22Rv1 (cell line): ENCODE measurements around the gene CETP.

ENCODE experiments used
- H3K27ac ChIP-seq: fragments of 450-650 bp; 2 replicates; pipeline ENCODE4 v1.5.1; 2017
- ZFX ChIP-seq: fragments of 450-650 bp; IDR thresholded peaks from 2 replicates; pipeline ENCODE4 v1.6.1; 2017; ENCODE audit warnings: antibody characterized with exemption, borderline replicate concordance
- TF ChIP-seq, protein P1 (sequence below): fragments of 450-650 bp; IDR thresholded peaks from 2 replicates; pipeline ENCODE4 v1.5.1; 2017; ENCODE audit warnings: mild to moderate bottlenecking

The CETP gene

DNA sequence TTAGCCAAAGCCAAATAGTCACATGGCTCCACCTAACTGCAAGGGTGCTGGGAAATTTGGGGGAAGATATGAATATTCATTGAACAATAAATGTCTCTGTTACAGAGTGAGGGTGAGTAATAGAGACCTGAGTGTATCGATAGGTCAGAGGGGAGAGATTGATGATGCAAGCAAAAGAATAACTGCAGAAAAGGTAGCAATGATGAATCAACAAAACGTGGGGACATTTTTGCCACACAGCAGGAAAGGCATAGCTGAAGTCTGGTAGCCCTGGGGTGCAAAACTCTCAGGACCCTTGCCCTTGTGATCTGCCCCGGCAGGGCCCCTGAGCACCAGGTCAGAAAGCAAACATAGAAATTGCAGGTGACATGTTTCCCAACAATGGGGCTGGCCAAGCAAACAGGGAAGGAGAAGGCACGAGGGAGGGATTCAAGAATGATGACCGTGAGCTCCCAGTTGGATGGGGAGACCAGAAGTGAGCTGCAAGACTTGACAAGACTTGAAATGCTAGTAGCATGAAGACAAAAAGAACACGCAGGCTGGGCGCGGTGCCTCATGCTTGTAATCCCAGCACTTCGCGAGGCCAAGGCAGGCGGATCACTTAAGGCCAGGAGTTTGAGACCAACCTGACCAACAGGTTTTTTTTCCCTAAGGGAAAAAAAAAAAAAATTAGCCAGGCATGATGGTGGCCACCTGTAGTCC is 42.5 kb upstream of the CETP start:
- TF ChIP-seq, protein P1, sequence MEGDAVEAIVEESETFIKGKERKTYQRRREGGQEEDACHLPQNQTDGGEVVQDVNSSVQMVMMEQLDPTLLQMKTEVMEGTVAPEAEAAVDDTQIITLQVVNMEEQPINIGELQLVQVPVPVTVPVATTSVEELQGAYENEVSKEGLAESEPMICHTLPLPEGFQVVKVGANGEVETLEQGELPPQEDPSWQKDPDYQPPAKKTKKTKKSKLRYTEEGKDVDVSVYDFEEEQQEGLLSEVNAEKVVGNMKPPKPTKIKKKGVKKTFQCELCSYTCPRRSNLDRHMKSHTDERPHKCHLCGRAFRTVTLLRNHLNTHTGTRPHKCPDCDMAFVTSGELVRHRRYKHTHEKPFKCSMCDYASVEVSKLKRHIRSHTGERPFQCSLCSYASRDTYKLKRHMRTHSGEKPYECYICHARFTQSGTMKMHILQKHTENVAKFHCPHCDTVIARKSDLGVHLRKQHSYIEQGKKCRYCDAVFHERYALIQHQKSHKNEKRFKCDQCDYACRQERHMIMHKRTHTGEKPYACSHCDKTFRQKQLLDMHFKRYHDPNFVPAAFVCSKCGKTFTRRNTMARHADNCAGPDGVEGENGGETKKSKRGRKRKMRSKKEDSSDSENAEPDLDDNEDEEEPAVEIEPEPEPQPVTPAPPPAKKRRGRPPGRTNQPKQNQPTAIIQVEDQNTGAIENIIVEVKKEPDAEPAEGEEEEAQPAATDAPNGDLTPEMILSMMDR = no peak
- TF ChIP-seq ZFX = no peak
- no peak overlapping the region for H3K27ac ChIP-seq

DNA sequence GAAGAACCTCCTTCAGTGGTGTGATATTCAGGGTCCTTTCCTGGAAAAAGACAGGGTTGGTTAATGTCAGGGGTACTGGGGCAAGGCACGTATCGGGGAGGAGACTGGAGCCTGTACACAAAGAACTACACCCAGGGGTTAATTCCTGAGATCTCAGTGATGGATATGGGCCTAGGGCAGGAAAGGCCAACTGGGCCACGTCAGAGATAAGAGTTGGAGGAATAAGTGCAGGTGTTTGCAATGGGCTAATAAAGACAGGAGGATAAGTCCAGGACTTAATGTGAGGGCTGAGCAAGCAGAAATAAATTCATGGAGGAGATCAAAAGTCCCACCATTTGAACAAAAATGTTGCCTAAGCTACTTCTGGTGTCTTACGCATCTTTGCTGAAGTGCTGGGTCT is 40.2 kb upstream of the CETP start:
- no peak overlapping the region for H3K27ac ChIP-seq
- TF ChIP-seq ZFX = no peak
- TF ChIP-seq, protein P1 = no peak

DNA sequence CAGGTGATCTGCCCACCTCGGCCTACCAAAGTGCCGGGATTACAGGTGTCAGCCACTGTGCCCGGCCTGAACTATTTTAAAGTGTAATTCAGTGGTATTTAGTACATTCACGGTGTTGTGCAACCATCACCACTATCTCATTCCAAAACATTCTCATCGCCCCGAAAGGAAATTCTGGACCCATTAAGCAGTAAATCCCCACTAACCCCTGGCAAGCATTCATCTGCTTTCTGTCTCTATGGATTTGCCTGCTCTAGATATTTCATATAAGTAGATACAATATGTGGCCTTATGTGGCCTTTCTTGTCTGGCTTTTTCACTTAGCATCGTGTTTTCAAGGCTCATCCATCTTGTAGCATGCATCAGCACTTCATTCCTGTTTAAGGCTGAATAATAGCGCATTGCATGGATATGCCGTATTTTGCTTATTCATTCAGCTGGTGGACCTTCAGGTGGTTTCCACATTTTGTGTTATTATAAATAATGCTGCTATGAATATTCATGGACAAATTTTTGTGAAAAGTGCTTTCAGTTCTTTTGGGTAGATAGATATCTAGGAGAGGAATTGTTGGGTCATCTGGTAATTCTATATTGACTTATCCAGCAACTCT is 38.2 kb upstream of the CETP start:
- TF ChIP-seq, protein P1 = no peak
- TF ChIP-seq ZFX = no peak
- no peak overlapping the region for H3K27ac ChIP-seq

DNA sequence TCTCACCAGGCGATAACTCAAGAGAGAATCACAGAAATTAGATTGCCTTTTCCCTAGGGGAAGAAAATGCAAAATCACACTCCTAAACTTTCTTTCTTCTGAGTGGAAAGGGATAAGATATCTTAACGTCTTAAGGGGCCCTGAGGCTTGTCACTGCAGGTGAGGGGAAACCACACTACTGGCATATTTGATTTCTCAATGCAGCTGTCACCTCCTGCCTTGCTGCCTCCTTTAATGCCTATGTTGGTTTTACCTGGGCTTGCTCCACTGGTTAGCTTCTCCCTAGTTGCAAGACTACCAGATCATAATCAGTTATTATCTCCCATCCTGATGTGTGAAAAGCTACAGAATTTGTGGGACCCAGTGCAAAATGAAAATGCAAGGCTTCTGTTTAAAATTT is 34.3 kb upstream of the CETP start:
- H3K27ac ChIP-seq = no peak overlapping the region
- TF ChIP-seq ZFX = no peak
- TF ChIP-seq, protein P1 = no peak

DNA sequence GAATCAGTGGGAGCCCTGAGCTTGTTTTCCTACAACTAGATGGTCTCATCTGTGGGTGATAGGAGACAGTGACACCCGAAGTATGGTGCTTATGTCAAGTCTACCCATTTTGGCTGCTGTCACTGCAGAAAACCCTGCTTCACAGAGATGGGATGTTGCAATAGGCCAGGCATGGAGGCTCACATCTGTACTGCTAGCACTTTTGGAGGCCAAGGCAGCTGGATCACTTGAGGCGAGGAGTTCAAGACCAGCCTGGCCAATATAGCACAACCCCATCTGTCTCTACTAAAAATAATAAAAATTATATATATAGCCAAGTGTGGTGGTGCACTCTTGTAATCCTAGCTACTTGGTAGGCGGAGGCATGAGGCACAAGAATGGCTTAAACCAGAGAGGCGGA is 32.1 kb upstream of the CETP start:
- H3K27ac ChIP-seq = no peak overlapping the region
- TF ChIP-seq, protein P1 = no peak
- TF ChIP-seq ZFX = no peak

DNA sequence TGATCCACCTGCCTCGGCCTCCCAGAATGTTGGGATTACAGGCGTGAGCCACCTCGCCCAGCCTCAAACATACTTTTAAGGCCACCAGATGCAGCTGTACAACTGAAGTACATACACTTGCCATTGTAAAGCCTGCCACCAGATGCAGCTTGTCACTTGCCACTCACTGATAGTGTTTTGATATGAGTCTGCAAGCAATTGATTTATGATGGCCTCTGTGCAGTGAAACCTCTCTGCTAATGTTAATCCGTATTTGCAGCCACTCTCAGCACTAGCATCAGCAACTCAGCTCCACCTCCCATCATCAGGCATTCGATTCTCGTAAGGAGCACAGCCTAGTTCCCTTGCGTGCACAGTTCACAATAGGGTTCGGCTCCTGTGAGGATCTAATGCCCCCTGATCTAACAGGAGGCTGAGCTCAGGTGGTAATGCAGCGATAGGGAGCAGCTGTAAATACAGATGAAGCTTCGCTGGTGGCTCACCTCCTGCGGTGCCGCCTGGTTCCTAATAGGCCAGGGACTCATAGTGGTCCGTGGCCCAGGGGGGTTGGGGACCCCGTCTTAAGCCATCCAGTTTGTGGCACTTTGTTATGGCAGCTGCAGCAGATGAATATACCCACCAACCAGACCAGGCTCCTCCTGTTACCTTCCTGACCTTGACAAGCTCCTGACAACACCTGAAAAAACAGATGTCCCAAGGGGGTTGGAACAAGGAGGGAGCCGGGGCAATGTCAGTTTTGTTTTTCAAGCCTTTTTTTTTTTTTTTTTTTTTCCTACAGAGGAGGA is 31.1 kb upstream of the CETP start:
- H3K27ac ChIP-seq = peak overlapping the region; percentile 91; the same call in 1 of the 2 replicates
- TF ChIP-seq, protein P1 = no peak
- TF ChIP-seq ZFX = no peak
